Transverse colon (tissue), 4 donors: ENCODE measurements around the gene AUH. TPM values are rescaled to one million over a fixed set of nuclear protein-coding genes. Genes with fewer than 3 reads are reported as not detected.

ENCODE experiments used
- DNase-seq: peaks from one replicate; pipeline ENCODE4 v3.0.0-alpha.2; 2019
- H3K27ac ChIP-seq, 4 donors: fragments of 200-600 bp; sonication (generic); 2 replicates each; pipeline ENCODE4 v1.5.1; 2016 to 2018; ENCODE audit warnings: inconsistent platforms in 4 of 4
- H3K27me3 ChIP-seq: fragments of 200-600 bp; sonication (generic); 2 replicates; pipeline ENCODE4 v1.5.1; 2017; ENCODE audit warnings: inconsistent platforms
- H3K36me3 ChIP-seq, 4 donors: fragments of 200-600 bp; sonication (generic); 2 replicates each; pipeline ENCODE4 v1.5.1; 2017 to 2019; ENCODE audit warnings: inconsistent platforms in 4 of 4
- H3K4me1 ChIP-seq, 4 donors: fragments of 200-600 bp; sonication (generic); 2 replicates each; pipeline ENCODE4 v1.5.1; 2017 to 2020; ENCODE audit warnings: inconsistent platforms in 4 of 4
- H3K4me3 ChIP-seq, 4 donors: fragments of 200-600 bp; sonication (generic); 1 replicate in 1 of 4; 2 replicates in 3 of 4; pipeline versions ENCODE4 v1.5.1 to v1.6.1; 2017 to 2019; ENCODE audit warnings: inconsistent platforms in 4 of 4
- H3K9me3 ChIP-seq, 2 donors: fragments of 200-600 bp; sonication (generic); 2 replicates each; pipeline ENCODE4 v1.5.1; 2017 to 2019; ENCODE audit warnings: inconsistent platforms in 2 of 2
- CTCF ChIP-seq, 5 experiments: fragments of 200-600 bp in 3 of 5; fragments of 450-650 bp in 2 of 5; sonication (generic) in 3 of 5; IDR thresholded peaks; 1 replicate in 2 of 5; 2 replicates in 3 of 5; pipeline ENCODE4 v1.5.1; 2016 to 2017; ENCODE audit warnings: antibody characterized with exemption in 5 of 5, inconsistent platforms in 3 of 5, mild to moderate bottlenecking in 2 of 5, moderate library complexity in 1 of 5
- EP300 ChIP-seq: sonication (generic); formaldehyde crosslinking; IDR thresholded peaks from one replicate; pipeline ENCODE4 v1.6.1; 2017; ENCODE audit warnings: antibody characterized with exemption, low read depth
- POLR2A ChIP-seq: fragments of 450-650 bp; IDR thresholded peaks from one replicate; pipeline ENCODE4 v1.6.1; 2016; ENCODE audit warnings: antibody characterized with exemption, mild to moderate bottlenecking, moderate library complexity
- POLR2AphosphoS5 ChIP-seq, 3 donors: sonication (generic); formaldehyde crosslinking; IDR thresholded peaks; one replicate each; pipeline ENCODE4 v1.6.1; 2016; ENCODE audit warnings: antibody characterized with exemption in 3 of 3
- WGBS, 2 donors: methylation state at CpG; one replicate each; pipeline ENCODE4 v1.1.5; 2018; ENCODE audit warnings: low coverage in 1 of 2; 5-methylcytosine and 5-hydroxymethylcytosine counted together
- in situ Hi-C, 4 donors: fragments of 200-750 bp; cut with MboI; loops; one replicate each; pipeline versions ENCODE4 v1.15.0 to v1.15.1; 2017; ENCODE audit warnings: low sequenced_read_pairs in 3 of 4, low pct_ligation_motif_present in 1 of 4, low pct_unique_long_range_greater_than_20kb in 1 of 4
- intact Hi-C: fragments of 100-400 bp; cut with DNase I; formaldehyde crosslinking; loops from one replicate; pipeline ENCODE4 v1.15.1; 2023; ENCODE audit warnings: low total_unique reads
- total RNA-seq, 4 donors: library from RNA; depleted of rRNA; stranded (reverse); fragments of >200 nt; gene quantifications; one replicate each; pipeline ENCODE4 v1.1.0, GENCODE V29; 2016

Gene AUH
- total RNA-seq, 4 donors from 2014 or later, result 55.0 to 136 (median 83.8) TPM

- no peak overlapping the region for H3K4me3 ChIP-seq
- peaks cover 0 to 7% (median 0%) of the 10 kb centered on the region in 4 donors for H3K4me1 ChIP-seq
- intact Hi-C loops, result no loop called here
- TF ChIP-seq CTCF (IDR thresholded peaks at IDR 0.05) (no peak), EP300 (no peak)
- no peak overlapping the region for H3K27ac ChIP-seq
- no peaks in the 10 kb centered on the region for H3K27me3 ChIP-seq
- no peaks in the 10 kb centered on the region for H3K9me3 ChIP-seq
- no peak for DNase-seq
- in situ Hi-C loops, result no loop called here
- H3K36me3 ChIP-seq, result no peaks in the 10 kb centered on the region
- WGBS, 2 donors, result 96 to 100% methylated on average over 2 of the region's 2 CpGs
These were observed 118.7 kb downstream of the AUH start for GRCh38 chr9:91243029-91243428.

- no peaks in the 10 kb centered on the region for H3K36me3 ChIP-seq
- no peak for DNase-seq
- peaks cover 0 to 7% (median 0%) of the 10 kb centered on the region in 4 donors for H3K4me1 ChIP-seq
- no peak overlapping the region for H3K4me3 ChIP-seq
- in situ Hi-C loops (no loop called here), intact Hi-C loops (no loop called here)
- WGBS, 2 donors, result 60 to 82% methylated on average over 1 to 4 of the region's 4 CpGs
- no peaks in the 10 kb centered on the region for H3K27me3 ChIP-seq
- H3K9me3 ChIP-seq, result no peaks in the 10 kb centered on the region
- TF ChIP-seq EP300 (no peak), CTCF (IDR thresholded peaks at IDR 0.05) (no peak), POLR2AphosphoS5 (IDR thresholded peaks at IDR 0.05) (no peak), POLR2A (no peak)
- no peak overlapping the region for H3K27ac ChIP-seq
These were observed 119.8 kb downstream of the AUH start for GRCh38 chr9:91241909-91242308.

GRCh38 chr9:91240596-91241165, 121.0 kb downstream of the AUH start:
- H3K9me3 ChIP-seq, result no peaks in the 10 kb centered on the region
- no peak overlapping the region for H3K4me3 ChIP-seq
- TF ChIP-seq EP300 (no peak), POLR2AphosphoS5 (IDR thresholded peaks at IDR 0.05) (no peak), POLR2A (no peak), CTCF (IDR thresholded peaks at IDR 0.05) (no peak)
- H3K36me3 ChIP-seq, result no peaks in the 10 kb centered on the region
- intact Hi-C loops (no loop called here), in situ Hi-C loops (no loop called here)
- WGBS, 2 donors, result 95% methylated on average over 3 of the region's 3 CpGs; no CpG with 5 or more reads in 1 of the 2 donors
- H3K4me1 ChIP-seq, result no peaks in the 10 kb centered on the region
- no peak overlapping the region for H3K27ac ChIP-seq
- no peaks in the 10 kb centered on the region for H3K27me3 ChIP-seq
- DNase-seq, result no peak

GRCh38 chr9:91239367-91240111, 122.2 kb downstream of the AUH start:
- Histone ChIP-seq H3K4me1 (no peaks in the 10 kb centered on the region), H3K36me3 (no peaks in the 10 kb centered on the region), H3K27me3 (no peaks in the 10 kb centered on the region), H3K9me3 (no peaks in the 10 kb centered on the region), H3K4me3 (no peak overlapping the region), H3K27ac (no peak overlapping the region)
- TF ChIP-seq EP300, result no peak
- TF ChIP-seq CTCF (IDR thresholded peaks at IDR 0.05), result no peak
- no peak for TF ChIP-seq POLR2A
- intact Hi-C loops, result no loop called here
- in situ Hi-C loops, result no loop called here
- no peak for DNase-seq
- 68 to 73% methylated on average over 5 of the region's 5 CpGs for WGBS, 2 donors
